SU-DHL-6 (cell line): ENCODE data around the gene ELL2.

ENCODE experiments used
- H2AFZ ChIP-seq: fragments of 200-600 bp; sonication (generic); 2 replicates; pipeline ENCODE4 v1.6.1; 2014; ENCODE audit warnings: low read depth, mild to moderate bottlenecking, moderate library complexity, mixed read lengths, antibody characterized with exemption, low read length; ENCODE audit not compliant: severe bottlenecking
- H3F3A ChIP-seq: fragments of 200-600 bp; shearing (Covaris generic); 2 replicates; pipeline ENCODE4 v1.6.0; 2016; ENCODE audit warnings: antibody characterized with exemption, mild to moderate bottlenecking; ENCODE audit not compliant: insufficient read depth
- H3K27ac ChIP-seq: fragments of 200-600 bp; sonication (generic); 2 replicates; pipeline ENCODE4 v1.5.1; 2016; ENCODE audit warnings: low read depth, mild to moderate bottlenecking, low read length, moderate library complexity, mixed read lengths
- H3K27me3 ChIP-seq: fragments of 200-600 bp; sonication (generic), shearing (Covaris generic); 2 replicates; pipeline ENCODE4 v1.6.0; 2014; ENCODE audit warnings: mild to moderate bottlenecking, low read length
- H3K36me3 ChIP-seq: fragments of 200-600 bp; sonication (generic); 2 replicates; pipeline ENCODE4 v1.6.1; 2014; ENCODE audit warnings: mild to moderate bottlenecking, low read length, mixed read lengths
- H3K4me2 ChIP-seq: fragments of 300-600, 200-600 bp; shearing (Covaris generic), sonication (generic); 2 replicates; pipeline ENCODE4 v1.6.0; 2014; ENCODE audit warnings: low read length, low read depth, mild to moderate bottlenecking; ENCODE audit not compliant: poor library complexity, severe bottlenecking
- H3K4me3 ChIP-seq: fragments of 200-600 bp; sonication (generic); 2 replicates; pipeline ENCODE4 v1.5.1; 2014; ENCODE audit warnings: antibody characterized with exemption, low read length, mild to moderate bottlenecking, mixed read lengths; ENCODE audit not compliant: insufficient read depth, poor library complexity, severe bottlenecking
- H3K79me2 ChIP-seq: fragments of 200-600 bp; sonication (generic); 2 replicates; pipeline ENCODE4 v1.6.1; 2014; ENCODE audit warnings: mild to moderate bottlenecking, low read length, moderate library complexity; ENCODE audit not compliant: insufficient read depth
- H3K9ac ChIP-seq: fragments of 200-600 bp; sonication (generic); 2 replicates; pipeline ENCODE4 v1.7.0; 2014; ENCODE audit warnings: mild to moderate bottlenecking, low read length
- H3K9me2 ChIP-seq: fragments of 200-600 bp; sonication (generic); replicated peaks from 2 replicates; pipeline ENCODE4 v1.6.1; 2014; ENCODE audit warnings: low read length; ENCODE audit not compliant: insufficient read depth
- H3K9me3 ChIP-seq: fragments of 200-600 bp; sonication (generic); 2 replicates; pipeline ENCODE4 v1.6.1; 2014; ENCODE audit warnings: low read length, mixed read lengths; ENCODE audit not compliant: insufficient read depth
- H4K20me1 ChIP-seq: fragments of 200-600 bp; sonication (generic); 2 replicates; pipeline ENCODE4 v1.6.1; 2014; ENCODE audit warnings: low read depth, mild to moderate bottlenecking, antibody characterized with exemption, low read length, moderate library complexity, mixed read lengths
- EZH2phosphoT487 ChIP-seq: fragments of 200-600 bp; sonication (generic), shearing (Covaris generic); conservative IDR thresholded peaks from 2 replicates; pipeline ENCODE4 v1.6.1; 2018; ENCODE audit warnings: mild to moderate bottlenecking, antibody characterized with exemption, low read length, moderate library complexity, mixed read lengths
- TF ChIP-seq, protein P1 (sequence below): fragments of 200-600 bp; sonication (generic); IDR thresholded peaks from one replicate; pipeline ENCODE4 v1.5.1; 2017; ENCODE audit warnings: antibody characterized with exemption, mild to moderate bottlenecking, low read length, moderate library complexity; ENCODE audit not compliant: insufficient read depth, poor library complexity, severe bottlenecking

The ELL2 gene

DNA sequence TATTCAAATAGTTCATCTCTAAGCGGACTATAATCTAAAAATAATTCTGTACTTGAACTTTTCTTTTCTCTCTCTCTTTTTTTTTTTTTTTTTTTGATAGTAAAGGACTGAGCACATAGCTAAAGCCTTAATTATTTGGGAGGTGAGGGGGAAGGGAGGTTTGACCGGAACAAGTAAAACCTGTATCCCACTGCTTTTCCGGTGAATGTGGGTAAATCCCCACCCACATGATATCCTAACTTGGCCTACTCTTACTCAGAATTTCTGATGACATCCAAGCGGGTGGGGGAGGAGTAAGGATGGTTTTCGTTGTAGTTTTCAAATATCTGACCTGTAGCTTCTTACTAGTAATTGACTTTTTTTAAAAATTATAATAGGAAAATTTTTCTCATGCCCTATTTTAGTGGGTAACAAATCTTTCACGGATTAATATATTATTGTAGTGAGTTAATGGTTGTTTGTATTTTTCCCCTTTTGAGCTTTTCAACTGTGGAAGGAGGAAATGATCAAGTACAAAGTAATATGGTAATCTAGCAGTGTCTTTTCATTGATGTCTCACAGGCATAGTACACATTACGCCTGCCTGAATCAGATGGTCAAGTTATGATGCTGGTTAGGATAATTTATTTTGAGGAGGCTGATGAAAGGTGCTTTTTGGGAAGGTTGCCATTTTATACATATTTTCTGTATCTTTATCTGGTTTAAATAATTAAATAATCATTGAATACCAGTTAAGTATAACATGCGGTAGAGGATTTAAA, 2.2 kb upstream of the ELL2 start:
- H3K79me2 ChIP-seq, result no peaks in the 10 kb centered on the region
- H2AFZ ChIP-seq, result no peak overlapping the region
- H3K27me3 ChIP-seq, result no peaks in the 10 kb centered on the region
- H4K20me1 ChIP-seq, result no peaks in the 10 kb centered on the region
- H3F3A ChIP-seq, result no peaks in the 10 kb centered on the region
- TF ChIP-seq EZH2phosphoT487, result no peak
- TF ChIP-seq, protein P1, sequence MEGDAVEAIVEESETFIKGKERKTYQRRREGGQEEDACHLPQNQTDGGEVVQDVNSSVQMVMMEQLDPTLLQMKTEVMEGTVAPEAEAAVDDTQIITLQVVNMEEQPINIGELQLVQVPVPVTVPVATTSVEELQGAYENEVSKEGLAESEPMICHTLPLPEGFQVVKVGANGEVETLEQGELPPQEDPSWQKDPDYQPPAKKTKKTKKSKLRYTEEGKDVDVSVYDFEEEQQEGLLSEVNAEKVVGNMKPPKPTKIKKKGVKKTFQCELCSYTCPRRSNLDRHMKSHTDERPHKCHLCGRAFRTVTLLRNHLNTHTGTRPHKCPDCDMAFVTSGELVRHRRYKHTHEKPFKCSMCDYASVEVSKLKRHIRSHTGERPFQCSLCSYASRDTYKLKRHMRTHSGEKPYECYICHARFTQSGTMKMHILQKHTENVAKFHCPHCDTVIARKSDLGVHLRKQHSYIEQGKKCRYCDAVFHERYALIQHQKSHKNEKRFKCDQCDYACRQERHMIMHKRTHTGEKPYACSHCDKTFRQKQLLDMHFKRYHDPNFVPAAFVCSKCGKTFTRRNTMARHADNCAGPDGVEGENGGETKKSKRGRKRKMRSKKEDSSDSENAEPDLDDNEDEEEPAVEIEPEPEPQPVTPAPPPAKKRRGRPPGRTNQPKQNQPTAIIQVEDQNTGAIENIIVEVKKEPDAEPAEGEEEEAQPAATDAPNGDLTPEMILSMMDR, result no peak
- H3K36me3 ChIP-seq, result no peaks in the 10 kb centered on the region
- H3K9ac ChIP-seq, result no peak overlapping the region
- no peaks in the 10 kb centered on the region for H3K9me2 ChIP-seq
- no peaks in the 10 kb centered on the region for H3K9me3 ChIP-seq
- no peak overlapping the region for H3K27ac ChIP-seq
- no peak overlapping the region for H3K4me2 ChIP-seq
- no peak overlapping the region for H3K4me3 ChIP-seq

DNA sequence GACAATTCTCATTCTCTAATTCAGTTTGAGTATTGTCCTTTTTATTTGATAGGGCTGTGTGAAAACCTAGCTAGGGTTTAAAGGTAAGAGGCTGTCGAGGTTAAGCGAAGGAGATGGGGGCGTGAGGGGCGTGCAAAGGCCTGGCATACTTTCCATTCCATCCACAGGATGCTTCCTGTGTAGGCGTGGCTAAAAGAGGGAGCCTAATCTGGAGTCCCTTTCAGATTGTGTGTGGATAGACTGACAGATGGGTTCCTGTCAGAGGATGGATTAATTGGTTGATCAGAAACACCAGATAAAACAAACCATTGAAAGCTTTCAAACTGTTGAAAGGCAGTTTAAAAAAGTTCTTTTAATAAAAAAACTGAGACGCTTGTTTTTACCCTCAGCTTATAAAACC, 1.1 kb upstream of the ELL2 start:
- no peaks in the 10 kb centered on the region for H4K20me1 ChIP-seq
- no peaks in the 10 kb centered on the region for H3K27me3 ChIP-seq
- no peaks in the 10 kb centered on the region for H3K9me2 ChIP-seq
- peak overlapping the region; percentile 95 for H2AFZ ChIP-seq
- no peak overlapping the region for H3K4me3 ChIP-seq
- H3K27ac ChIP-seq, result no peak overlapping the region
- H3K9ac ChIP-seq, result peak overlapping the region; percentile 63; the same call in 1 of the 2 replicates
- peak overlapping the region; percentile 62 for H3K4me2 ChIP-seq
- H3K9me3 ChIP-seq, result no peaks in the 10 kb centered on the region
- TF ChIP-seq, protein P1, result no peak
- no peak for TF ChIP-seq EZH2phosphoT487
- H3K36me3 ChIP-seq, result no peaks in the 10 kb centered on the region
- no peaks in the 10 kb centered on the region for H3F3A ChIP-seq
- no peaks in the 10 kb centered on the region for H3K79me2 ChIP-seq

DNA sequence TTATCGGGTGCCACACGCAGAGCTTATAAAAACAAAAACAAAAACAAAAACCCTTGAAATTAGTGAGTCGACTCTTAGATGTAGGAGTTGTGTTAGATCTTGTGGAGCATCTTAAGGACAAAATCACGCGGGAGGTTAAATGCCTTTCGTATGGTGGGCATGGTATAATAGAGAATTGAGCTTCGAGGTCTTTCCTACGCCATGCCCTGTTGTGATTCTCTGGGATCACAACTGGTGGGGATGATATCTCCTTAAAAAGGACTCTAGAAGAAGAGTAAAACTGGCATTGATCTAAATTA, 773 bp upstream of the ELL2 start:
- peak overlapping the region; percentile 63 for H3K9ac ChIP-seq
- no peaks in the 10 kb centered on the region for H3K9me3 ChIP-seq
- H3F3A ChIP-seq, result no peaks in the 10 kb centered on the region
- peak overlapping the region; percentile 57 for H3K4me3 ChIP-seq
- H3K27ac ChIP-seq, result no peak overlapping the region
- no peaks in the 10 kb centered on the region for H3K79me2 ChIP-seq
- H3K9me2 ChIP-seq, result no peaks in the 10 kb centered on the region
- no peaks in the 10 kb centered on the region for H4K20me1 ChIP-seq
- no peaks in the 10 kb centered on the region for H3K27me3 ChIP-seq
- peak overlapping the region; percentile 62 for H3K4me2 ChIP-seq
- H3K36me3 ChIP-seq, result no peaks in the 10 kb centered on the region
- H2AFZ ChIP-seq, result peak overlapping the region; percentile 95
- TF ChIP-seq EZH2phosphoT487, result no peak
- TF ChIP-seq, protein P1, result no peak
